K562 (cell line): ENCODE data around the gene SMIM35. TPM values are rescaled to one million over a fixed set of nuclear protein-coding genes. Genes with fewer than 3 reads are reported as not detected.
A peak's percentile ranks its signal among the peaks of the same experiment; 100 is the strongest.

Experiments used
- BCLAF1 ChIP-seq, 2 experiments: fragments of 450-650 bp in 1 of 2; IDR thresholded peaks; 2 replicates each; pipeline ENCODE4 v1.6.1; 2011 to 2017; ENCODE audit warnings: low read depth in 2 of 2, antibody characterized with exemption in 1 of 2, borderline replicate concordance in 1 of 2, low read length in 1 of 2, mild to moderate bottlenecking in 1 of 2, mixed read lengths in 1 of 2; ENCODE audit not compliant: control insufficient read depth in 1 of 2
- BDP1 ChIP-seq: IDR thresholded peaks from 3 replicates; pipeline ENCODE4 v1.6.1; 2011; ENCODE audit not compliant: insufficient read length, insufficient read depth
- CHAMP1 ChIP-seq: fragments of 450-650 bp; IDR thresholded peaks from 2 replicates; pipeline ENCODE4 v1.6.1; 2016; ENCODE audit warnings: mild to moderate bottlenecking
- CLOCK ChIP-seq: fragments of 250-450 bp; sonication (Bioruptor Pico); IDR thresholded peaks from 2 replicates; pipeline ENCODE4 v1.4.0; 2020; ENCODE audit warnings: mild to moderate bottlenecking, moderate library complexity, borderline replicate concordance
- DMBX1 ChIP-seq: fragments of 250-450 bp; sonication (Bioruptor Pico); IDR thresholded peaks from 2 replicates; pipeline ENCODE4 v1.8.0; 2022; ENCODE audit warnings: inconsistent platforms, mild to moderate bottlenecking, moderate library complexity, borderline replicate concordance
- GATAD2A ChIP-seq: fragments of 450-650 bp; IDR thresholded peaks from 2 replicates; pipeline ENCODE4 v1.6.1; 2017
- NFRKB ChIP-seq: fragments of 450-650 bp; IDR thresholded peaks from 2 replicates; pipeline ENCODE4 v1.6.1; 2016; ENCODE audit warnings: low read depth
- NRF1 ChIP-seq, 2 experiments: fragments of 450-650 bp; IDR thresholded peaks in 1 of 2; conservative IDR thresholded peaks in 1 of 2; 2 replicates each; pipeline ENCODE4 v1.6.1; 2014; ENCODE audit warnings: mild to moderate bottlenecking in 2 of 2
- RFX1 ChIP-seq: fragments of 450-650 bp; IDR thresholded peaks from 2 replicates; pipeline ENCODE4 v1.6.1; 2016; ENCODE audit warnings: mild to moderate bottlenecking, moderate library complexity
- SMARCC2 ChIP-seq: fragments of 450-650 bp; IDR thresholded peaks from 2 replicates; pipeline ENCODE4 v1.6.1; 2017; ENCODE audit warnings: antibody characterized with exemption, moderate library complexity, mild to moderate bottlenecking, low read depth
- SOX6 ChIP-seq: fragments of 450-650 bp; IDR thresholded peaks from 2 replicates; pipeline ENCODE4 v1.6.1; 2014; ENCODE audit warnings: mild to moderate bottlenecking
- TGIF2 ChIP-seq: sonication (generic); formaldehyde crosslinking; IDR thresholded peaks from 2 replicates; pipeline ENCODE4 v1.8.1; 2022; ENCODE audit warnings: mild to moderate bottlenecking, missing genetic modification reagents, moderate library complexity
- TSC22D4 ChIP-seq: fragments of 450-650 bp; IDR thresholded peaks from 2 replicates; pipeline ENCODE4 v1.6.1; 2016; ENCODE audit warnings: missing genetic modification characterization, missing biosample characterization, control low read depth
- U2AF2 ChIP-seq: fragments of 200-400 bp; formaldehyde crosslinking; optimal IDR thresholded peaks from 2 replicates; pipeline ENCODE3; 2017; ENCODE audit warnings: low read depth, mild to moderate bottlenecking, low read length
- UBTF ChIP-seq, 2 experiments: IDR thresholded peaks; 2 replicates each; pipeline ENCODE4 v1.6.1; 2012; ENCODE audit warnings: improper control_type of control experiment in 2 of 2, low read depth in 2 of 2, low read length in 2 of 2, borderline replicate concordance in 1 of 2
- ZNF12 ChIP-seq: sonication (generic); formaldehyde crosslinking; IDR thresholded peaks from 2 replicates; pipeline ENCODE4 v1.4.0; 2020; ENCODE audit warnings: mild to moderate bottlenecking, missing genetic modification reagents
- polyA plus RNA-seq, 8 experiments: library from polyadenylated mRNA; depleted of rRNA in 4 of 8; stranded (reverse) in 5 of 8; unstranded in 3 of 8; fragments of >200 nt; fragmentation: Nextera tagmentation in 2 of 8; fragmentation: Illumina TruSeq in 1 of 8; extraction: Ambion mirVana in 2 of 8; extraction: Trizol in 1 of 8; gene quantifications; 2 replicates each; pipeline versions ENCODE4 v1.2.1 to v1.2.3, GENCODE V29; 2011 to 2014; ENCODE audit warnings: inconsistent platforms in 1 of 8, missing spikeins in 1 of 8
- total RNA-seq, 7 experiments: library from RNA; depleted of rRNA in 6 of 7; stranded (reverse); fragments of >200 nt in 6 of 7; fragmentation: Illumina TruSeq in 2 of 7; extraction: Trizol in 2 of 7; gene quantifications; 2 replicates each; pipeline versions ENCODE4 v1.2.1 to v1.2.3, GENCODE V29; 2011 to 2021; ENCODE audit warnings: low replicate concordance in 1 of 7

Gene SMIM35
- total and polyA plus RNA-seq, 9 of the 15 experiments (the other 6 are each of a cell fraction or from before 2014, with no cell fraction given): 0.03 TPM; not detected in 7

- peak; percentile 82 to 88; a peak in 3 of 4 replicates for TF ChIP-seq UBTF (IDR thresholded peaks at IDR 0.05; ENCODE audit: borderline replicate concordance in 1 of 2, low read depth in 2 of 2, low read length in 2 of 2)
- TF ChIP-seq RFX1: no peak
- TF ChIP-seq ZNF12 (CRISPR knock-in tag): no peak
- TF ChIP-seq CLOCK (CRISPR knock-in tag): no peak
- 0 out of 2 replicates have a peak, but pooled peaks have one; percentile 31 for TF ChIP-seq SMARCC2
- peak; percentile 70 for TF ChIP-seq NFRKB
- TF ChIP-seq U2AF2: no peak
- no peak for TF ChIP-seq BDP1
- peak; percentile 83 to 86 for TF ChIP-seq NRF1 (conservative IDR thresholded peaks at IDR 0.05 in 1 of 2, IDR thresholded peaks at IDR 0.05 in 1 of 2)
- no peak for TF ChIP-seq DMBX1 (CRISPR knock-in tag)
- peak; percentile 54; the same call in 1 of the 2 replicates for TF ChIP-seq GATAD2A
- TF ChIP-seq SOX6: peak; percentile 47; the same call in 1 of the 2 replicates
- TF ChIP-seq CHAMP1: no peak
- TF ChIP-seq TSC22D4 (tag): no peak
- TF ChIP-seq BCLAF1 (IDR thresholded peaks at IDR 0.05; ENCODE audit: borderline replicate concordance in 1 of 2, control insufficient read depth in 1 of 2, low read depth in 2 of 2, low read length in 1 of 2): no peak
- no peak for TF ChIP-seq TGIF2 (CRISPR knock-in tag)
Observed at GRCh38 chr11:117985953-117986887, 100.5 kb downstream of the SMIM35 start, which contains the start of gene IL10RA (continued).
